Measurements from ENCODE around the gene SYNGR3.

SYNGR3 gene

DNA sequence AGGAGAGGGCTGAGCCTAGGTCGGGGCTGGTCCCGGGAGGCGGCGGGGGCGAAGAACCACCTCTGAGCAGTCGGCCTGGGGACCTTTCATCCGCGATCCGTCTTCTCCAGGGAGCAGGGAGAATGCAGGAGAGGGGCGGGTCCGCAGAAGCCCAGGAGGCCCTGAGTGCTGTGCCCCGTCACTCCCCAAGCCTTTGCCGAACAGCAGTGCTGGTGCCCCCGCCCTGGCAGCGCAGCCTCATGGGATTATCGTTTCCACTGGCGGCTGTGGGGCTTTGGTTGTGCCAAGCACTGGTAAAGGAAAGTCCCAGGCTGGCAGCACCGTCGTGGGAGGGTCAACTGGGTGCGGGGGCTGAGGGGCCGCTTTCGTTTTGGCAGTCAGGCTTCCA lies 17.3 kb upstream of the SYNGR3 start:
- Histone ChIP-seq H3K27ac (peak overlapping the region; percentile 73), H3K27me3 (ENCODE audit: insufficient read depth, low read depth, severe bottlenecking) (no peaks in the 10 kb centered on the region), H3K36me3 (peaks cover 36% of the 10 kb centered on the region), H3K9me3 (ENCODE audit: severe bottlenecking) (no peaks in the 10 kb centered on the region), H3K4me3 (ENCODE audit: low read depth, low read length) (peak overlapping the region; percentile 76)
- DNase-seq, result no peak
- TF ChIP-seq, protein P1, sequence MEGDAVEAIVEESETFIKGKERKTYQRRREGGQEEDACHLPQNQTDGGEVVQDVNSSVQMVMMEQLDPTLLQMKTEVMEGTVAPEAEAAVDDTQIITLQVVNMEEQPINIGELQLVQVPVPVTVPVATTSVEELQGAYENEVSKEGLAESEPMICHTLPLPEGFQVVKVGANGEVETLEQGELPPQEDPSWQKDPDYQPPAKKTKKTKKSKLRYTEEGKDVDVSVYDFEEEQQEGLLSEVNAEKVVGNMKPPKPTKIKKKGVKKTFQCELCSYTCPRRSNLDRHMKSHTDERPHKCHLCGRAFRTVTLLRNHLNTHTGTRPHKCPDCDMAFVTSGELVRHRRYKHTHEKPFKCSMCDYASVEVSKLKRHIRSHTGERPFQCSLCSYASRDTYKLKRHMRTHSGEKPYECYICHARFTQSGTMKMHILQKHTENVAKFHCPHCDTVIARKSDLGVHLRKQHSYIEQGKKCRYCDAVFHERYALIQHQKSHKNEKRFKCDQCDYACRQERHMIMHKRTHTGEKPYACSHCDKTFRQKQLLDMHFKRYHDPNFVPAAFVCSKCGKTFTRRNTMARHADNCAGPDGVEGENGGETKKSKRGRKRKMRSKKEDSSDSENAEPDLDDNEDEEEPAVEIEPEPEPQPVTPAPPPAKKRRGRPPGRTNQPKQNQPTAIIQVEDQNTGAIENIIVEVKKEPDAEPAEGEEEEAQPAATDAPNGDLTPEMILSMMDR (IDR thresholded peaks at IDR 0.05; ENCODE audit: low read depth, low read length), result no peak

DNA sequence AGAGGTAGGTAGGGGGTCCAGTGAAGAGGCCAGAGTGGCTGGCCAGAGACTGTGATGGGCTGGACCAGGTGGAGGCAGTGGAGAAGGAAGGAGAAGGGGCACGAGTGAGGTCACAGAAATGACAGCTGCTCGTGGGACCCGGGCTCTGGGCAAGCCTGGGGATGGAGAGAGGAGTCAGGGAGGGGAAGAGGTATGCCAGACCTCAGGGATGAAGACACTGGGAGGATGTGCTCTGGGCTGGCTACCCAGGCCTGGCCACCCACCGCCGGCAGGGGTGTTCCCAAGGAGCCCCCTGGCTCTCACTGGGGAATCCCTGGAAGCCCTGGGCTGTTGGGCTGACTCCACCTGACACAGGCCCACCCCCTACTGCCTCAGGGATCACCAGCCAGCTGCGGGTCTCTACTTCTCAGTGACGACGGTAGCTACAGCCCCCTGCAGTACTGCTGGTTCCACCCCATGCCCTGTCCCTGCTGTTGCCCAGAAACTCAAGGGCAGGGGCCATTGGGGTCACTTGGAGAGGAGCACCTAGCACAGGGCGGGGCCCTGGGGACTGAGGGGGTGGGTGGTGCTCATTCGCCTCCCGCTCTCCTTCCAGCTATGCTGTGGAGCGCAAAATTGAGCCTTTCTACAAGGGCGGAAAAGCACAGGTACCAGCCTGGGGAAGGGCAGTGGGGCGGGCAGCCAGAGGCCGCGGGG lies 16.2 kb upstream of the SYNGR3 start:
- no peaks in the 10 kb centered on the region for H3K27me3 ChIP-seq (ENCODE audit: insufficient read depth, low read depth, severe bottlenecking)
- H3K9me3 ChIP-seq (ENCODE audit: severe bottlenecking), result no peaks in the 10 kb centered on the region
- TF ChIP-seq, protein P1 (IDR thresholded peaks at IDR 0.05; ENCODE audit: low read depth, low read length), result no peak
- no peak overlapping the region for H3K27ac ChIP-seq
- H3K4me3 ChIP-seq (ENCODE audit: low read depth, low read length), result no peak overlapping the region
- DNase-seq, result no peak
- H3K36me3 ChIP-seq, result peaks cover 47% of the 10 kb centered on the region

DNA sequence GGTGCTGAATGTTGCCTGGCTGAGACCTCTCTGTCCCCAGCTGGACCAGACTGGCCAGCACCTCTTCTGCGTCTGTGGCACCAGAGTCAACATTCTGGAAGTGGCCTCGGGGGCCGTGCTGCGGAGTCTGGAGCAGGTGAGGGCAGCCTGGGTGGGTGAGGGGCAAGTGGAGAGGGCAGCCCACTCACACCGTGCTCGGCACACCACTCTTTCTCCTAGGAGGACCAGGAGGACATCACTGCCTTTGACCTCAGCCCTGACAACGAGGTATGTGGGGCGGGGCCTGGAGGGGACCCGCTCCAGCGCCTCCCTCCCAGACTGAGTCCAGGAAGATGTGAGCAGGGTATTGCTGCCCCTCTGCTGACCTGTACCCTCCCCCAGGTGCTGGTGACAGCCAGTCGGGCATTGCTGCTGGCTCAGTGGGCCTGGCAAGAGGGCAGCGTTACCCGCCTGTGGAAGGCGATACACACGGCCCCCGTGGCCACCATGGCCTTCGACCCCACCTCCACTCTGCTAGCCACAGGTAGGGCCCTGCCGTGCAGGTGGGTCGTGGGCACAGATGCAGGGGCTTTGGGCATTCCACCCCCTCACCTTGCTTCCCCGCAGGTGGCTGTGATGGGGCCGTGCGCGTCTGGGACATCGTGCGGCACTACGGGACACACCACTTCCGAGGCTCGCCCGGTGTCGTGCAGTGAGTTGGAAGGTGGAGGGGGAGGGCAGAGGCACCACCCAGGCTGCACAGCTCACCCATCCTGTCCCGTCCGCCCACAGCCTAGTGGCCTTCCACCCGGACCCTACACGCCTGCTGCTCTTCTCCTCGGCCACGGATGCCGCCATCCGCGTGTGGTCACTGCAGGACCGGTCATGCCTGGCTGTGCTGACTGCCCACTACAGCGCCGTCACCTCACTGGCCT lies 15.4 kb upstream of the SYNGR3 start:
- TF ChIP-seq, protein P1 (IDR thresholded peaks at IDR 0.05; ENCODE audit: low read depth, low read length), result no peak
- H3K9me3 ChIP-seq (ENCODE audit: severe bottlenecking), result no peaks in the 10 kb centered on the region
- H3K36me3 ChIP-seq, result peaks cover 54% of the 10 kb centered on the region
- no peaks in the 10 kb centered on the region for H3K27me3 ChIP-seq (ENCODE audit: insufficient read depth, low read depth, severe bottlenecking)
- no peak overlapping the region for H3K27ac ChIP-seq
- no peak overlapping the region for H3K4me3 ChIP-seq (ENCODE audit: low read depth, low read length)
- DNase-seq, result no peak

DNA sequence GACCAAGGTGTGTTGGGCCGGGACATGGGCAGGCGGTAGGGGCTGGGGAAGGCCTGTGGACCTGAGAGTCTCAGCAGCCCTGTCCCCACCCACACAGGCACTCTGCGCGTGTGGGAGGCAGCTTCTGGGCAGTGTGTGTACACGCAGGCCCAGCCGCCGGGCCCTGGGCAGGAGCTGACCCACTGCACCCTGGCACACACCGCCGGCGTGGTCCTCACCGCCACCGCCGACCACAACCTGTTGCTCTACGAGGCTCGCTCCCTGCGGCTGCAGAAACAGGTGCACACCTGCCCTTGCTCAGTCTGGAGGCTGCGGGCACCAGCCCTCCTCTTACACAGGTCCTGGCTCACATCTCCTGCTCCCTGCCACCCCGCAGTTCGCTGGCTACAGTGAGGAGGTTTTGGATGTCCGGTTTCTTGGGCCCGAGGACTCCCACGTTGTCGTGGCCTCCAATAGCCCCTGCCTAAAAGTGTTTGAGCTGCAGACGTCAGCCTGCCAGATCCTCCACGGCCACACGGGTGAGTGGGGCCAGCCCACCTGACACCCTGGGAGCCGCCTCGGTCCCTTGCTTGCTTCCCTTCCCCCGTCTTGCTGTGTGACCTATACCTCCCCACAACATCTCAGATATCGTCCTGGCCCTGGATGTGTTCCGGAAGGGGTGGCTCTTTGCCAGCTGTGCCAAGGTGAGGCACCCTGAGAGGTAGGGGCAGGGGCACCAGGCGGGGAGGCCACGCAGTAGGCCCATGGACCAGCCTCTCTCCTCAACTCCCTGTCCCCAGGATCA lies 14.1 kb upstream of the SYNGR3 start:
- no peak for DNase-seq
- Histone ChIP-seq H3K27me3 (ENCODE audit: insufficient read depth, low read depth, severe bottlenecking) (no peaks in the 10 kb centered on the region), H3K9me3 (ENCODE audit: severe bottlenecking) (no peaks in the 10 kb centered on the region), H3K4me3 (ENCODE audit: low read depth, low read length) (no peak overlapping the region), H3K27ac (no peak overlapping the region), H3K36me3 (peaks cover 61% of the 10 kb centered on the region)
- TF ChIP-seq, protein P1 (IDR thresholded peaks at IDR 0.05; ENCODE audit: low read depth, low read length), result no peak

DNA sequence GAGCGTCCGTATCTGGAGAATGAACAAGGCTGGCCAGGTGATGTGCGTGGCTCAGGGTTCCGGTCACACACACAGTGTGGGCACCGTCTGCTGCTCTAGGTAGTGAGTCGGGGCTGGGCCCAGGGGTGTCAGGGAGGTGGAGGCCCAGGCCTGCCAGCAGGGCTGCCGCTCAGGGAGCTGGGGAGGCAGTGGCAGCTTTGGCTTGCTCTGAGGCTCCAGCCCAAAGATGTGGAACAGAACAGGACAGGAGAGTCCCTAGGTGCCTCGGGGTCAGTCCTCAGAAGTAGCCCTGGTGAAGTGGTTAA lies 13.6 kb upstream of the SYNGR3 start:
- H3K9me3 ChIP-seq (ENCODE audit: severe bottlenecking), result no peaks in the 10 kb centered on the region
- H3K36me3 ChIP-seq, result peaks cover 61% of the 10 kb centered on the region
- no peak for DNase-seq
- no peak overlapping the region for H3K4me3 ChIP-seq (ENCODE audit: low read depth, low read length)
- H3K27ac ChIP-seq, result no peak overlapping the region
- no peaks in the 10 kb centered on the region for H3K27me3 ChIP-seq (ENCODE audit: insufficient read depth, low read depth, severe bottlenecking)
- TF ChIP-seq, protein P1 (IDR thresholded peaks at IDR 0.05; ENCODE audit: low read depth, low read length), result no peak

Data from WERI-Rb-1 (cell line).